ENCODE results near the gene TSHZ1.

- TF ChIP-seq CTCF (IDR thresholded peaks at IDR 0.05) (no peak), POLR2AphosphoS5 (IDR thresholded peaks at IDR 0.05) (no peak), POLR2A (IDR thresholded peaks at IDR 0.05) (no peak)
Measured at GRCh38 chr18:75164479-75164878, 46.1 kb upstream of the TSHZ1 start.

Data from gastroesophageal sphincter (tissue), 3 donors.